Femur (tissue), 1 donor: ENCODE data around the gene ABHD15.

Experiments used
- DNase-seq: peaks from one replicate; pipeline ENCODE4 v3.0.0-alpha.2; 2017

The ABHD15 gene

GRCh38 chr17:29581583-29582253 lies 14.9 kb upstream of the ABHD15 start:
- peak; percentile 26 for DNase-seq

GRCh38 chr17:29579866-29580771 lies 13.3 kb upstream of the ABHD15 start:
- peak; percentile 87 for DNase-seq

- no peak for DNase-seq
These were observed 12.0 kb upstream of the ABHD15 start for GRCh38 chr17:29578626-29579485.

GRCh38 chr17:29577385-29578211 lies 10.8 kb upstream of the ABHD15 start:
- DNase-seq, result peak; percentile 88

GRCh38 chr17:29577001-29577370 lies 10.1 kb upstream of the ABHD15 start:
- DNase-seq, result no peak

GRCh38 chr17:29576214-29577000 lies 9.6 kb upstream of the ABHD15 start:
- DNase-seq, result no peak

GRCh38 chr17:29575511-29576213 lies 8.8 kb upstream of the ABHD15 start:
- DNase-seq, result no peak

- no peak for DNase-seq
These were observed 8.1 kb upstream of the ABHD15 start for GRCh38 chr17:29574732-29575510.

- DNase-seq, result no peak
These were observed 7.3 kb upstream of the ABHD15 start for GRCh38 chr17:29573871-29574731.

GRCh38 chr17:29573558-29573869 lies 6.7 kb upstream of the ABHD15 start:
- DNase-seq, result peak; percentile 24

GRCh38 chr17:29572691-29573557 lies 6.1 kb upstream of the ABHD15 start:
- DNase-seq, result peak; percentile 83

- no peak for DNase-seq
These were observed 5.2 kb upstream of the ABHD15 start for GRCh38 chr17:29571883-29572681.

GRCh38 chr17:29571486-29571882 lies 4.6 kb upstream of the ABHD15 start:
- DNase-seq, result no peak

GRCh38 chr17:29570521-29570920 lies 3.7 kb upstream of the ABHD15 start:
- no peak for DNase-seq

- peak; percentile 32 for DNase-seq
These were observed 2.6 kb upstream of the ABHD15 start for GRCh38 chr17:29569245-29569950.
